NK-92 treated with Interleukin-12 subunit alpha and Interleukin-12 subunit beta, amount 100 ng/mL, for 24 hours (cell line): ENCODE results near the gene LACTBL1.

ENCODE experiments used
- DNase-seq: peaks from one replicate; lab custom pipeline; 2025; lab: John Stamatoyannopoulos, UW

The LACTBL1 gene

GRCh38 chr1:22944346-22945055 lies 28.2 kb downstream of the LACTBL1 start:
- DNase-seq, result no peak

- no peak for DNase-seq
These were observed 31.4 kb downstream of the LACTBL1 start for GRCh38 chr1:22941257-22941656.

GRCh38 chr1:22936681-22937080 lies 36.0 kb downstream of the LACTBL1 start:
- DNase-seq, result no peak

- DNase-seq, result no peak
These were observed 37.2 kb downstream of the LACTBL1 start for GRCh38 chr1:22935433-22935832.

- no peak for DNase-seq
These were observed 39.7 kb downstream of the LACTBL1 start for GRCh38 chr1:22932803-22933470.

GRCh38 chr1:22930240-22930912 lies 42.3 kb downstream of the LACTBL1 start:
- no peak for DNase-seq

GRCh38 chr1:22925111-22925510 lies 47.6 kb downstream of the LACTBL1 start:
- DNase-seq, result no peak

GRCh38 chr1:22922640-22923039 lies 50.0 kb downstream of the LACTBL1 start:
- DNase-seq, result no peak

- no peak for DNase-seq
These were observed 51.1 kb downstream of the LACTBL1 start for GRCh38 chr1:22921452-22922126.

GRCh38 chr1:22920734-22921451 lies 51.8 kb downstream of the LACTBL1 start:
- DNase-seq, result no peak

- no peak for DNase-seq
These were observed 52.5 kb downstream of the LACTBL1 start for GRCh38 chr1:22920026-22920733.

- DNase-seq, result no peak
These were observed 53.2 kb downstream of the LACTBL1 start for GRCh38 chr1:22919341-22920025.

GRCh38 chr1:22918644-22919043 lies 54.0 kb downstream of the LACTBL1 start:
- DNase-seq, result no peak

- no peak for DNase-seq
These were observed 54.7 kb downstream of the LACTBL1 start for GRCh38 chr1:22917989-22918388.

GRCh38 chr1:22916471-22916820 lies 56.2 kb downstream of the LACTBL1 start:
- DNase-seq, result no peak

- no peak for DNase-seq
These were observed 56.7 kb downstream of the LACTBL1 start for GRCh38 chr1:22915816-22916470.

- no peak for DNase-seq
These were observed 57.4 kb downstream of the LACTBL1 start for GRCh38 chr1:22915231-22915630.

GRCh38 chr1:22914633-22915217 lies 57.9 kb downstream of the LACTBL1 start:
- DNase-seq, result no peak

GRCh38 chr1:22914156-22914555 lies 58.5 kb downstream of the LACTBL1 start:
- DNase-seq, result no peak
